Measurements from ENCODE around the gene SH3RF1.
"Not testable (repeated sequence)": the region's sequence is repeated elsewhere in the genome, so short reads cannot be mapped to it uniquely, and the experiment has no call there.

Gene SH3RF1

GRCh38 chr4:169203278-169203677 is 67.5 kb downstream of the SH3RF1 start:
- H3K4me1 ChIP-seq (ENCODE audit: control insufficient read depth in 2 of 2, insufficient read depth in 2 of 2, low read length in 2 of 2); H3K9ac ChIP-seq (ENCODE audit: low read depth in 1 of 2, low read length in 2 of 2); H3K9me3 ChIP-seq (ENCODE audit: control insufficient read depth in 2 of 2, low read length in 2 of 2); H3K36me3 ChIP-seq (ENCODE audit: control insufficient read depth in 2 of 2, insufficient read depth in 2 of 2, low read length in 2 of 2); H3K27me3 ChIP-seq (ENCODE audit: control insufficient read depth in 2 of 2, insufficient read depth in 2 of 2, low read length in 2 of 2); H3K27ac ChIP-seq (ENCODE audit: low read depth in 2 of 2, low read length in 2 of 2); H3K4me3 ChIP-seq (ENCODE audit: low read length in 2 of 2): not testable (repeated sequence)

- no peaks in the 10 kb centered on the region for H3K27me3 ChIP-seq (ENCODE audit: control insufficient read depth in 2 of 2, insufficient read depth in 2 of 2, low read length in 2 of 2)
- H3K9me3 ChIP-seq (ENCODE audit: control insufficient read depth in 2 of 2, low read length in 2 of 2), result no peaks in the 10 kb centered on the region
- H3K4me1 ChIP-seq (ENCODE audit: control insufficient read depth in 2 of 2, insufficient read depth in 2 of 2, low read length in 2 of 2), result peaks cover 2 to 8% of the 10 kb centered on the region in 2 donors
- H3K36me3 ChIP-seq (ENCODE audit: control insufficient read depth in 2 of 2, insufficient read depth in 2 of 2, low read length in 2 of 2), result no peaks in the 10 kb centered on the region
- H3K27ac ChIP-seq (ENCODE audit: low read depth in 2 of 2, low read length in 2 of 2), result no peak overlapping the region
- H3K4me3 ChIP-seq (ENCODE audit: low read length in 2 of 2), result no peak overlapping the region
- H3K9ac ChIP-seq (ENCODE audit: low read depth in 1 of 2, low read length in 2 of 2), result no peak overlapping the region
These were observed 67.9 kb downstream of the SH3RF1 start for GRCh38 chr4:169202878-169203277.

GRCh38 chr4:169202145-169202699 is 68.5 kb downstream of the SH3RF1 start:
- Histone ChIP-seq H3K9ac (ENCODE audit: low read depth in 1 of 2, low read length in 2 of 2) (no peak overlapping the region), H3K27me3 (ENCODE audit: control insufficient read depth in 2 of 2, insufficient read depth in 2 of 2, low read length in 2 of 2) (no peaks in the 10 kb centered on the region), H3K36me3 (ENCODE audit: control insufficient read depth in 2 of 2, insufficient read depth in 2 of 2, low read length in 2 of 2) (no peaks in the 10 kb centered on the region), H3K9me3 (ENCODE audit: control insufficient read depth in 2 of 2, low read length in 2 of 2) (no peaks in the 10 kb centered on the region), H3K4me3 (ENCODE audit: low read length in 2 of 2) (no peak overlapping the region), H3K4me1 (ENCODE audit: control insufficient read depth in 2 of 2, insufficient read depth in 2 of 2, low read length in 2 of 2) (peaks cover 2 to 8% of the 10 kb centered on the region in 2 donors), H3K27ac (ENCODE audit: low read depth in 2 of 2, low read length in 2 of 2) (no peak overlapping the region)

- peaks cover 2 to 8% of the 10 kb centered on the region in 2 donors for H3K4me1 ChIP-seq (ENCODE audit: control insufficient read depth in 2 of 2, insufficient read depth in 2 of 2, low read length in 2 of 2)
- no peak overlapping the region for H3K4me3 ChIP-seq (ENCODE audit: low read length in 2 of 2)
- H3K27ac ChIP-seq (ENCODE audit: low read depth in 2 of 2, low read length in 2 of 2), result no peak overlapping the region
- no peaks in the 10 kb centered on the region for H3K9me3 ChIP-seq (ENCODE audit: control insufficient read depth in 2 of 2, low read length in 2 of 2)
- no peak overlapping the region for H3K9ac ChIP-seq (ENCODE audit: low read depth in 1 of 2, low read length in 2 of 2)
- no peaks in the 10 kb centered on the region for H3K36me3 ChIP-seq (ENCODE audit: control insufficient read depth in 2 of 2, insufficient read depth in 2 of 2, low read length in 2 of 2)
- no peaks in the 10 kb centered on the region for H3K27me3 ChIP-seq (ENCODE audit: control insufficient read depth in 2 of 2, insufficient read depth in 2 of 2, low read length in 2 of 2)
These were observed 69.3 kb downstream of the SH3RF1 start for GRCh38 chr4:169201222-169202144.

GRCh38 chr4:169200361-169201030 is 70.3 kb downstream of the SH3RF1 start:
- Histone ChIP-seq H3K9me3 (ENCODE audit: control insufficient read depth in 2 of 2, low read length in 2 of 2) (no peaks in the 10 kb centered on the region), H3K4me1 (ENCODE audit: control insufficient read depth in 2 of 2, insufficient read depth in 2 of 2, low read length in 2 of 2) (peaks cover 2 to 8% of the 10 kb centered on the region in 2 donors), H3K36me3 (ENCODE audit: control insufficient read depth in 2 of 2, insufficient read depth in 2 of 2, low read length in 2 of 2) (no peaks in the 10 kb centered on the region), H3K4me3 (ENCODE audit: low read length in 2 of 2) (no peak overlapping the region), H3K9ac (ENCODE audit: low read depth in 1 of 2, low read length in 2 of 2) (no peak overlapping the region), H3K27me3 (ENCODE audit: control insufficient read depth in 2 of 2, insufficient read depth in 2 of 2, low read length in 2 of 2) (no peaks in the 10 kb centered on the region), H3K27ac (ENCODE audit: low read depth in 2 of 2, low read length in 2 of 2) (no peak overlapping the region)

GRCh38 chr4:169199184-169199583 is 71.6 kb downstream of the SH3RF1 start:
- H3K27me3 ChIP-seq (ENCODE audit: control insufficient read depth in 2 of 2, insufficient read depth in 2 of 2, low read length in 2 of 2), result no peaks in the 10 kb centered on the region
- no peak overlapping the region for H3K27ac ChIP-seq (ENCODE audit: low read depth in 2 of 2, low read length in 2 of 2)
- no peak overlapping the region for H3K4me3 ChIP-seq (ENCODE audit: low read length in 2 of 2)
- peaks cover 2 to 8% of the 10 kb centered on the region in 2 donors for H3K4me1 ChIP-seq (ENCODE audit: control insufficient read depth in 2 of 2, insufficient read depth in 2 of 2, low read length in 2 of 2)
- no peak overlapping the region for H3K9ac ChIP-seq (ENCODE audit: low read depth in 1 of 2, low read length in 2 of 2)
- no peaks in the 10 kb centered on the region for H3K9me3 ChIP-seq (ENCODE audit: control insufficient read depth in 2 of 2, low read length in 2 of 2)
- H3K36me3 ChIP-seq (ENCODE audit: control insufficient read depth in 2 of 2, insufficient read depth in 2 of 2, low read length in 2 of 2), result no peaks in the 10 kb centered on the region

GRCh38 chr4:169198167-169198566 is 72.6 kb downstream of the SH3RF1 start:
- Histone ChIP-seq H3K27ac (ENCODE audit: low read depth in 2 of 2, low read length in 2 of 2) (no peak overlapping the region), H3K36me3 (ENCODE audit: control insufficient read depth in 2 of 2, insufficient read depth in 2 of 2, low read length in 2 of 2) (no peaks in the 10 kb centered on the region), H3K4me1 (ENCODE audit: control insufficient read depth in 2 of 2, insufficient read depth in 2 of 2, low read length in 2 of 2) (peaks cover 2 to 8% of the 10 kb centered on the region in 2 donors), H3K4me3 (ENCODE audit: low read length in 2 of 2) (no peak overlapping the region), H3K9me3 (ENCODE audit: control insufficient read depth in 2 of 2, low read length in 2 of 2) (no peaks in the 10 kb centered on the region), H3K9ac (ENCODE audit: low read depth in 1 of 2, low read length in 2 of 2) (no peak overlapping the region), H3K27me3 (ENCODE audit: control insufficient read depth in 2 of 2, insufficient read depth in 2 of 2, low read length in 2 of 2) (no peaks in the 10 kb centered on the region)

GRCh38 chr4:169197206-169197605 is 73.5 kb downstream of the SH3RF1 start:
- H3K9me3 ChIP-seq (ENCODE audit: control insufficient read depth in 2 of 2, low read length in 2 of 2); H3K4me1 ChIP-seq (ENCODE audit: control insufficient read depth in 2 of 2, insufficient read depth in 2 of 2, low read length in 2 of 2); H3K27me3 ChIP-seq (ENCODE audit: control insufficient read depth in 2 of 2, insufficient read depth in 2 of 2, low read length in 2 of 2); H3K36me3 ChIP-seq (ENCODE audit: control insufficient read depth in 2 of 2, insufficient read depth in 2 of 2, low read length in 2 of 2); H3K4me3 ChIP-seq (ENCODE audit: low read length in 2 of 2); H3K9ac ChIP-seq (ENCODE audit: low read depth in 1 of 2, low read length in 2 of 2); H3K27ac ChIP-seq (ENCODE audit: low read depth in 2 of 2, low read length in 2 of 2): not testable (repeated sequence)

GRCh38 chr4:169195032-169195431 is 75.7 kb downstream of the SH3RF1 start:
- Histone ChIP-seq H3K27ac (ENCODE audit: low read depth in 2 of 2, low read length in 2 of 2) (no peak overlapping the region), H3K9ac (ENCODE audit: low read depth in 1 of 2, low read length in 2 of 2) (no peak overlapping the region), H3K4me3 (ENCODE audit: low read length in 2 of 2) (no peak overlapping the region), H3K27me3 (ENCODE audit: control insufficient read depth in 2 of 2, insufficient read depth in 2 of 2, low read length in 2 of 2) (no peaks in the 10 kb centered on the region), H3K36me3 (ENCODE audit: control insufficient read depth in 2 of 2, insufficient read depth in 2 of 2, low read length in 2 of 2) (no peaks in the 10 kb centered on the region), H3K9me3 (ENCODE audit: control insufficient read depth in 2 of 2, low read length in 2 of 2) (no peaks in the 10 kb centered on the region), H3K4me1 (ENCODE audit: control insufficient read depth in 2 of 2, insufficient read depth in 2 of 2, low read length in 2 of 2) (peaks cover 0 to 2% of the 10 kb centered on the region in 2 donors)

GRCh38 chr4:169189968-169190367 is 80.8 kb downstream of the SH3RF1 start:
- not testable (repeated sequence) for H3K27ac ChIP-seq (ENCODE audit: low read depth in 2 of 2, low read length in 2 of 2); H3K9me3 ChIP-seq (ENCODE audit: control insufficient read depth in 2 of 2, low read length in 2 of 2); H3K4me3 ChIP-seq (ENCODE audit: low read length in 2 of 2); H3K9ac ChIP-seq (ENCODE audit: low read depth in 1 of 2, low read length in 2 of 2); H3K27me3 ChIP-seq (ENCODE audit: control insufficient read depth in 2 of 2, insufficient read depth in 2 of 2, low read length in 2 of 2); H3K36me3 ChIP-seq (ENCODE audit: control insufficient read depth in 2 of 2, insufficient read depth in 2 of 2, low read length in 2 of 2)
- H3K4me1 ChIP-seq (ENCODE audit: control insufficient read depth in 2 of 2, insufficient read depth in 2 of 2, low read length in 2 of 2), result peaks cover 12 to 14% of the 10 kb centered on the region in 2 donors

All from mucosa of rectum (tissue), 2 donors.